SK-N-SH (cell line): Measurements from ENCODE around the gene MOBP. TPM values are rescaled to one million over a fixed set of nuclear protein-coding genes. Genes with fewer than 3 reads are reported as not detected.

ENCODE experiments used
- CTCF ChIA-PET: fragments of 300-600, 350-600 bp; formaldehyde crosslinking; extraction: SDS; loops from one replicate; lab custom pipeline; 2021; lab: Yijun Ruan, JAX
- POLR2A ChIA-PET: fragments of 350-600 bp; sonication (Branson Sonifier 250); formaldehyde crosslinking; extraction: SDS; loops from one replicate; lab custom pipeline; 2020; ENCODE audit warnings: antibody characterized with exemption, inconsistent platforms; lab: Yijun Ruan, JAX
- DNase-seq: peaks from one replicate; pipeline ENCODE4 v3.0.0; 2012
- H2AFZ ChIP-seq: fragments of 200-600 bp; sonication (generic); 2 replicates; pipeline ENCODE4 v1.8.1; 2016; ENCODE audit warnings: antibody characterized with exemption, mild to moderate bottlenecking, low read depth
- H3F3A ChIP-seq: fragments of 200-600 bp; sonication (generic); replicated peaks from 2 replicates; pipeline ENCODE3; 2016; ENCODE audit warnings: antibody characterized with exemption, mild to moderate bottlenecking; ENCODE audit not compliant: insufficient read depth
- H3K27ac ChIP-seq, 2 experiments: fragments of 200-500 bp in 1 of 2; fragments of 200-600 bp in 1 of 2; sonication (Bioruptor generic) in 1 of 2; sonication (generic), shearing (Covaris generic) in 1 of 2; 2 replicates each; pipeline versions ENCODE4 v1.5.1 to v1.6.1; 2014 to 2016; ENCODE audit warnings: low read depth in 2 of 2, inconsistent platforms in 1 of 2, low read length in 1 of 2, mild to moderate bottlenecking in 1 of 2, mixed read lengths in 1 of 2
- H3K27me3 ChIP-seq: fragments of 200-600 bp; sonication (generic), shearing (Covaris generic); 2 replicates; pipeline ENCODE4 v1.6.1; 2016; ENCODE audit warnings: mixed run types; ENCODE audit not compliant: insufficient read depth
- H3K36me3 ChIP-seq, 2 experiments: fragments of 200-500 bp in 1 of 2; fragments of 200-600 bp in 1 of 2; sonication (Bioruptor generic) in 1 of 2; sonication (generic) in 1 of 2; replicated peaks in 1 of 2; 2 replicates each; pipeline versions ENCODE3 to v1.5.1; 2014 to 2016; ENCODE audit warnings: low read length in 1 of 2, mild to moderate bottlenecking in 1 of 2; ENCODE audit not compliant: insufficient read depth in 2 of 2, control insufficient read depth in 1 of 2
- H3K4me1 ChIP-seq, 2 experiments: fragments of 200-500 bp in 1 of 2; fragments of 200-600 bp in 1 of 2; sonication (Bioruptor generic) in 1 of 2; sonication (generic), shearing (Covaris generic) in 1 of 2; 2 replicates each; pipeline versions ENCODE4 v1.5.1 to v1.6.1; 2014 to 2016; ENCODE audit warnings: low read depth in 1 of 2, low read length in 1 of 2, mixed run types in 1 of 2; ENCODE audit not compliant: insufficient read depth in 2 of 2, control insufficient read depth in 1 of 2
- H3K4me2 ChIP-seq: fragments of 200-600 bp; sonication (generic), shearing (Covaris generic); 2 replicates; pipeline ENCODE4 v1.6.1; 2017; ENCODE audit warnings: mixed run types
- H3K4me3 ChIP-seq, 2 experiments: fragments of 200-500 bp in 1 of 2; fragments of 200-600 bp in 1 of 2; sonication (Bioruptor generic) in 1 of 2; sonication (generic), shearing (Covaris generic) in 1 of 2; 2 replicates each; pipeline versions ENCODE4 v1.5.1 to v1.8.1; 2014 to 2016; ENCODE audit warnings: low read depth in 2 of 2, inconsistent platforms in 1 of 2, low read length in 1 of 2, mild to moderate bottlenecking in 1 of 2, mixed read lengths in 1 of 2, moderate library complexity in 1 of 2
- H3K79me2 ChIP-seq: fragments of 200-600 bp; sonication (generic); 2 replicates; pipeline ENCODE4 v1.8.1; 2017; ENCODE audit warnings: mild to moderate bottlenecking; ENCODE audit not compliant: insufficient read depth
- H3K9ac ChIP-seq: fragments of 200-600 bp; sonication (generic); 2 replicates; pipeline ENCODE4 v1.6.1; 2017; ENCODE audit warnings: mixed run types
- H3K9me2 ChIP-seq: fragments of 200-600 bp; sonication (generic); 2 replicates; pipeline ENCODE4 v1.6.1; 2017; ENCODE audit warnings: mixed run types
- H3K9me3 ChIP-seq: fragments of 200-600 bp; sonication (generic); 2 replicates; pipeline ENCODE4 v1.6.1; 2017; ENCODE audit warnings: mixed run types, mild to moderate bottlenecking, moderate library complexity
- H4K20me1 ChIP-seq: fragments of 200-600 bp; sonication (generic); 2 replicates; pipeline ENCODE4 v1.6.1; 2017; ENCODE audit warnings: mild to moderate bottlenecking, mixed run types; ENCODE audit not compliant: insufficient read depth
- CHD2 ChIP-seq: fragments of 150-350 bp; IDR thresholded peaks from 2 replicates; pipeline ENCODE4 v1.6.1; 2018; ENCODE audit warnings: low read length; ENCODE audit not compliant: partially characterized antibody
- CTCF ChIP-seq: fragments of 200-600 bp; sonication (generic); IDR thresholded peaks from 2 replicates; pipeline ENCODE4 v1.6.1; 2017; ENCODE audit warnings: antibody characterized with exemption, mild to moderate bottlenecking, moderate library complexity
- ELF1 ChIP-seq: IDR thresholded peaks from 2 replicates; pipeline ENCODE4 v1.4.0; 2012
- EZH2phosphoT487 ChIP-seq: fragments of 200-600 bp; sonication (generic); IDR thresholded peaks from 2 replicates; pipeline ENCODE4 v1.6.1; 2017; ENCODE audit warnings: low read depth, mixed run types, mild to moderate bottlenecking, antibody characterized with exemption, moderate library complexity, borderline replicate concordance
- GABPA ChIP-seq: IDR thresholded peaks from 2 replicates; pipeline ENCODE4 v1.4.0; 2012; ENCODE audit warnings: low read depth, mild to moderate bottlenecking
- GATA2 ChIP-seq: sonication (generic); formaldehyde crosslinking; IDR thresholded peaks from 2 replicates; pipeline ENCODE4 v1.5.0; 2020; ENCODE audit warnings: mild to moderate bottlenecking, missing genetic modification reagents
- IRF3 ChIP-seq: fragments of 150-350 bp; IDR thresholded peaks from 2 replicates; pipeline ENCODE4 v1.6.1; 2016; ENCODE audit warnings: mild to moderate bottlenecking, low read depth, low read length
- JUND ChIP-seq: IDR thresholded peaks from 2 replicates; pipeline ENCODE4 v1.4.0; 2012
- MAX ChIP-seq: IDR thresholded peaks from 2 replicates; pipeline ENCODE4 v1.4.0; 2012; ENCODE audit warnings: low read depth
- MXI1 ChIP-seq: IDR thresholded peaks from 2 replicates; pipeline ENCODE4 v1.6.1; 2012; ENCODE audit warnings: mild to moderate bottlenecking, low read depth, low read length, improper control_type of control experiment
- PBX3 ChIP-seq: IDR thresholded peaks from 2 replicates; pipeline ENCODE4; 2012
- POLR2AphosphoS5 ChIP-seq: IDR thresholded peaks from 2 replicates; pipeline ENCODE4 v1.6.1; 2012; ENCODE audit warnings: low read depth, low read length
- RAD21 ChIP-seq: IDR thresholded peaks from 2 replicates; pipeline ENCODE4 v1.6.1; 2012; ENCODE audit warnings: mild to moderate bottlenecking, low read length
- REST ChIP-seq: IDR thresholded peaks from 2 replicates; pipeline ENCODE4 v1.6.1; 2012; ENCODE audit warnings: mild to moderate bottlenecking, low read depth, low read length, moderate library complexity
- RFX5 ChIP-seq: IDR thresholded peaks from 2 replicates; pipeline ENCODE4 v1.6.1; 2012; ENCODE audit warnings: mild to moderate bottlenecking, improper control_type of control experiment, low read length
- SMC3 ChIP-seq: IDR thresholded peaks from 2 replicates; pipeline ENCODE4 v1.6.1; 2012; ENCODE audit warnings: low read depth, low read length, improper control_type of control experiment
- TCF12 ChIP-seq: IDR thresholded peaks from 2 replicates; pipeline ENCODE4 v1.4.0; 2012
- USF1 ChIP-seq: IDR thresholded peaks from 2 replicates; pipeline ENCODE4 v1.4.0; 2012; ENCODE audit warnings: low read depth, borderline replicate concordance
- WGBS: methylation state at CpG from one replicate; pipeline ENCODE4 v1.1.6; 2017; ENCODE audit warnings: low lambda C conversion rate; 5-methylcytosine and 5-hydroxymethylcytosine counted together
- polyA plus RNA-seq, 3 experiments: library from polyadenylated mRNA; depleted of rRNA; stranded (reverse); fragments of >200 nt; gene quantifications; 2 replicates each; pipeline ENCODE4 v1.2.3, GENCODE V29; 2012

MOBP gene
- polyA plus RNA-seq, 1 of the 3 experiments (the other 2 are of a cell fraction): not detected

- Histone ChIP-seq H3K4me3 (no peak overlapping the region), H3K9me3 (no peaks in the 10 kb centered on the region), H3K9me2 (no peaks in the 10 kb centered on the region), H3K36me3 (no peaks in the 10 kb centered on the region), H3K4me1 (peaks cover 0 to 6% of the 10 kb centered on the region in 2 experiments; a peak in 1 of 4 replicates), H4K20me1 (no peaks in the 10 kb centered on the region), H3K4me2 (no peak overlapping the region), H3F3A (no peaks in the 10 kb centered on the region), H2AFZ (no peak overlapping the region), H3K79me2 (no peaks in the 10 kb centered on the region), H3K27ac (no peak overlapping the region), H3K27me3 (no peaks in the 10 kb centered on the region), H3K9ac (no peak overlapping the region)
- no peak for DNase-seq
- POLR2A ChIA-PET: no interaction called here
- whole genome bisulfite sequencing: 76% methylated on average over 9 of the region's 9 CpGs
- TF ChIP-seq CHD2 (no peak), TCF12 (no peak)
- TF ChIP-seq, all 33 proteins: peak for 0
- CTCF ChIA-PET: interaction anchor here (1.6 to 3.9 kb wide), 3 partner anchors 12 to 31 kb away, joined by 5 to 18 read pairs (median 9); no protein-coding TSS in a partner anchor
Observed at GRCh38 chr3:39529577-39529976, 62.1 kb downstream of the MOBP start.

- H3K9ac ChIP-seq: no peak overlapping the region
- no peak overlapping the region for H3K4me3 ChIP-seq
- no peaks in the 10 kb centered on the region for H3K36me3 ChIP-seq
- H3F3A ChIP-seq: no peaks in the 10 kb centered on the region
- POLR2A ChIA-PET: no interaction called here
- no peaks in the 10 kb centered on the region for H3K79me2 ChIP-seq
- peaks cover 0 to 6% of the 10 kb centered on the region in 2 experiments; a peak in 1 of 4 replicates for H3K4me1 ChIP-seq
- no peaks in the 10 kb centered on the region for H3K9me3 ChIP-seq
- H2AFZ ChIP-seq: no peak overlapping the region
- DNase-seq: no peak
- no peak overlapping the region for H3K27ac ChIP-seq
- no peaks in the 10 kb centered on the region for H3K27me3 ChIP-seq
- CTCF ChIA-PET: interaction anchor here (1.4 to 3.9 kb wide), 3 partner anchors 11 to 648 kb away, joined by 4 to 18 read pairs (median 9); no protein-coding TSS in a partner anchor
- H4K20me1 ChIP-seq: no peaks in the 10 kb centered on the region
- H3K9me2 ChIP-seq: no peaks in the 10 kb centered on the region
- WGBS: 73% methylated on average over 6 of the region's 6 CpGs
- no peak overlapping the region for H3K4me2 ChIP-seq
- TF ChIP-seq SMC3: no peak
- no peak for TF ChIP-seq MXI1
- TF ChIP-seq IRF3: no peak
- TF ChIP-seq JUND: no peak
- TF ChIP-seq USF1: no peak
- no peak for TF ChIP-seq EZH2phosphoT487
- no peak for TF ChIP-seq GATA2 (CRISPR knock-in tag)
- no peak for TF ChIP-seq RFX5
- no peak for TF ChIP-seq CTCF
- no peak for TF ChIP-seq RAD21
- TF ChIP-seq ELF1: no peak
- no peak for TF ChIP-seq REST
- TF ChIP-seq PBX3: no peak
- TF ChIP-seq CHD2: no peak
- TF ChIP-seq POLR2AphosphoS5: no peak
- no peak for TF ChIP-seq MAX
- TF ChIP-seq GABPA: no peak
Observed at GRCh38 chr3:39531066-39531465, 63.6 kb downstream of the MOBP start.
